GM19467 (cell line): ENCODE results near the gene CD200R1.
"Not testable (repeated sequence)": the region's sequence is repeated elsewhere in the genome, so short reads cannot be mapped to it uniquely, and the experiment has no call there.

Source experiments
- ATAC-seq: cut with Tn5 transposase; IDR thresholded peaks from one replicate; pipeline ENCODE4 v1.9.1; 2021; ENCODE audit warnings: mild to moderate bottlenecking, moderate library complexity; ENCODE audit not compliant: unreplicated experiment

The CD200R1 gene

DNA sequence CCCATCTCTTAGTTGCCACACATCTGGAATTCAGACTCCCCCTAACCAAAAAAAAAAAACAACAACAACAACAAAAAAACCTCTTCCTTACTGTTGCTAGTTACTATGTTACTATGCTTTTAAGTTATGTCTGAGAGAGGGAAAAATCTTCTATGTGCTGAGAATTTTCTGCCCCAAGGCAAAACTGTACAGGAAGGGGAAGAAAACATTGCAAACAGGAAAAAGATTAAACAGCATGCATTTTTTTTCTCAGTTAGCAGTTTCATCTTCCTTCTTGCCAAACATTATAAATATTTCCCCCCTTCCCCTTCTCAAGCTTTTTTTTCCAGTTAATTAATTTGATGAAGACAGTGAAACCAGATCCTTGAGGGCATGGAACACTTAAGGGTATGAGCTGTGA, 1.1 kb upstream of the CD200R1 start:
- no peak for ATAC-seq

DNA sequence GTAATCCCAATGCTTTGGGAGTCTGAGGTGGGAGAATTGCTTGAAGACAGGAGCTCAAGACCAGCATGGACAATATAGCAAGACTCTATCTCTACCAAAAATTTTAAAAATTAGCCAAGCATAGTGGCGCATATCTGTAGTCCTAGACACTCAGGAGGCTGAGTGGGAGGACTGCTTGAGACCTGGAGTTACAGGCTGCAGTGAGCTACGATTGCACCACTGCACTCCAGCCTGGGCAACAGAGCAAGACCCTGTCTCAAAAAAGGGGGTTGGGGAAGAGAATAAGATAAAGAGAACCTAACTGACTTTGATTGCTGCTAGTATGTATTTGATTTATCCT, 755 bp downstream of the CD200R1 start:
- ATAC-seq, result peak; percentile 25

- peak; percentile 87 for ATAC-seq
Measured at GRCh38 chr3:112973325-112974177, 1.4 kb downstream of the CD200R1 start.

DNA sequence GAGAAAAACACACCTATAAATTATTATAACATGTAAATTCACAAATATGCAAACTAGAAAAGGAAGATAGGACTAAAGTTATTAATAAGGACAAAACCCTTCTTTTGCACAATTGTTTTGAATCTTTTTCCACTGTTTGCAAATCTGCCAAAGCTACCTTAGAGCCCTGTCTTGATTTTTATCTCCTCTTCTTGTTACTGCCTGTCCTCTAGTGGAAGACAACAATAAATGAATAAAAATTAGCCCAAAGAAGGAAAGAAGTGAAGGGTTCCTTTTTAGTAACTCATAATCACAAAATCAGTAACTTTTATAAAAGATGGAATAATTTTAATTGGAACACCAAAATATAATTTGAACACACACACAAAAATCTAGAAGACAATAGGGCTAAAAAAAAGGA, 2.7 kb downstream of the CD200R1 start:
- no peak for ATAC-seq

GRCh38 chr3:112967828-112968227, 7.1 kb downstream of the CD200R1 start:
- no peak for ATAC-seq

DNA sequence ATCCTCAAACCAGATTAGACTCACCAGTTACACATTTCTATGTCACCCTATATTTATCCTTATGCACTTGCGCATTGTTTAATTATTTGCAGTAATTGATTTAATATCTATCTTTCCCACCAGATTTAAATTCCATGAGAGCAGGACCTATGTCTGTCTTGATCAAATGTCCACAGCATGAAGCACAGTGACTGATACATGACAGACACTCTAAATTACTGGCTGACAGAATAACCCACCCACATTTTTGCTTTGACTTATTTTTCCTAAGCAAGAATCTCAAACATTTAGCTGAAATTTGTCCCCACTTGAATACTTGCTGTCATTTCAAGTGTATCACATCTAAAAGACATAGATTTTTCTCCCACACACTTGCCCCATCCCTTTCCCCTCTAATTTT, 7.5 kb downstream of the CD200R1 start:
- no peak for ATAC-seq

DNA sequence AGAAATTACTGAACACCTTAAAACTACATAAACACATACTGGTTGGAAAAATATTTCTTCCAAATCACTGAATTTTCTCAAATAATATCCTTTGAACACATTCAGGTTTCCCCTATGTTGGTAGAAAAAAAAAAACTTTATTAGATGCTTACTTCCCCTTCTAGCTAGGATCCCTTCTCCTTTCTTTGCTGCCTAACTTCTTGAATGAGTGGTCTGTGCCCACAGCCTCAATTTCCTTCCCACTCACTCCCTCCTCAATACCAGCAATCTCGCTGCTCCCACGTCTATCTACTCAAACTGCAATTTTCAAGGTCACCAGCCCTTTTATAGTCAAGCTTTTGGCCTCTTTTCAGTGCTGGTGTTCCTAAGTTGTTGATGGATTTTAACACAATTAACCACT, 8.3 kb downstream of the CD200R1 start:
- ATAC-seq, result no peak

- no peak for ATAC-seq
Measured at GRCh38 chr3:112965656-112966055, 9.2 kb downstream of the CD200R1 start.

- no peak for ATAC-seq
Measured at GRCh38 chr3:112963683-112964082, 11.2 kb downstream of the CD200R1 start.

DNA sequence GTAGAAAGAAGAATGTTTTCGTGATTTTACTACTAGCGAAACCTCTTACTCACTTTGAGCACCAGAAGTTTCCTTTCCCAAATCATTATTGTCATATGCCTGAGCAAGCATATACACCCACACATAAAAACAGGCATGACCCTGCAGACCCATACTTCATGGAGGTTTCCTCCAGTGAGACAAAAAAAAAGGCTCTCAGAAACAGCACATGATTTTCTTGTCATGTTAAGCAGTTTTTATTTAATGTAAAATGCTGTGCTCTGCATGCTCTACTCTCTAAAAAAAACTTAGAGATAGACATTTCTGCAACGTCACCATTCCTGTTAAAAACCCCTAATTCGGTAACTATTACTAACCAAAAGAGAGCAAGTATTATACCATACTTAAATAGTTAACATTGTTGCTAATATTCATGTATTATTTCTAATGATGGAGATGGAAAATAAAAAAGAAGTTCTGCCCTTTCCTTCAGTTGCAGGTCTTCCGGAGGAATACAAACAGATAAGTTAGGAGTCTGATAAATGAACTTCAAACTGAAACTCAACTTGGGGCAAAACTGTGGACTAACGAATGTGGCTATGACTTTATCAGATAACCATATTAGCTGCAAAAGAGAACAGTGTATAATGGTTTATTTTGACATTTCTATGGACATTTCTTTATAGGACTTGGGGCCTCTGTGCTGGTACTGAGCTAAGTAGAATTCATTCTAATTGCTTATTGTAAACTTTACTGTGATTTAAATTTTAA, 15.9 kb downstream of the CD200R1 start:
- ATAC-seq, result no peak

DNA sequence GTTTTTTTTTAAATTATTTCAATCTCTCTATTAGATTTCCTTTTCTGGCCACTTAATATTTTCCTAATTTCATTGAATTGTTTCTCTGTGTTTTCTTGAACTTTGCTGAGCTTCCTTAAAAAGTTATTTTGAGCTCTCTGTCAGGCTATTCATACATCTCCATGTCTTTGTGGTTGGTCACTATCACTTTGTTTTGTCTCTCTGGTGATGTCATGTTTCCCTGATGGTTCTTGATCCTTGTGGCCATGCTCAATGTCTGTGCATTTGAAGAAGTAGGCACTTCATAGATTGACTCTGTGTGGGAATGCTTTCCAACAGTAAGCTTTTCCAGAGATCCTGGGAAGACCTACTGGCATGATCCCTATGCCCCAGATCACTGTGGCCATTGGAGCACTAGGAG, 18.6 kb downstream of the CD200R1 start:
- no peak for ATAC-seq

- ATAC-seq, result no peak
Measured at GRCh38 chr3:112948346-112948838, 26.5 kb downstream of the CD200R1 start.

DNA sequence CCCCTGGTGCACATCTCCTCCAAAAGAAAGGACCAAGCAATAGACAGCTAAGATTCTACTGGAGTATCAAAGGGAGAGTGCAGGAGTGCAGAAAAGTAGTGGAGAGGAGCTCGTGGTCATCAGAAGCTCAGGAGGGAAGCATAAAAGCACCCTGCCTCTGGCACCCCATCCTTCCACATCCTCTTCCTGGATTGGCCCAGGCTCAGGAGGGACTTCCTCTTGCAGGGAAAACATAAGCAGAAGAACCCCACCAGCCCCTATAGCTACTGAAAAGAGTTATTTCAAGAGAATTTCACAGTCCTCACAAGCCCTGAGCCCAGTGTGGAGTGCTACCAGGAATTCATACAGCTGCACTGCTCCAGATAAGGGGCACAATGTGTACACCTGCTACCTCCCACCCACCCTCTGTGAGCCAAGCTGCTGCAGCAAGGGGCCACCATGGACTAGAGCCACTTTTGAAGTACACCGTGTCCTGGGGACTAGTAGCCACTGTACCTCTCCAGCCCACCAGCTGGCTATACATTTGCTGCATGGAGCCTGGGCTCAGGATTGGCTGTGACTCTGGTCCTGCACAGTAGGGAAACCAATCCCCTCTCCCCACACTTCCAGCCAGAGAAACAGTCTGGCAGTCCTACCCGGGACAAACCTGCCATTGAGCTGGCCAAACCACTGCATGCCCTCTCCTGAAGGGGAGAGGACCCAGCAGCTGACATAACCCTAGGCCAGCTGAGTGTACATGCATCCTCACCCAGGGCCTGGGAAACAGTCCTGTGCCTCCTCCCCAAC, 43.0 kb downstream of the CD200R1 start:
- no peak for ATAC-seq

DNA sequence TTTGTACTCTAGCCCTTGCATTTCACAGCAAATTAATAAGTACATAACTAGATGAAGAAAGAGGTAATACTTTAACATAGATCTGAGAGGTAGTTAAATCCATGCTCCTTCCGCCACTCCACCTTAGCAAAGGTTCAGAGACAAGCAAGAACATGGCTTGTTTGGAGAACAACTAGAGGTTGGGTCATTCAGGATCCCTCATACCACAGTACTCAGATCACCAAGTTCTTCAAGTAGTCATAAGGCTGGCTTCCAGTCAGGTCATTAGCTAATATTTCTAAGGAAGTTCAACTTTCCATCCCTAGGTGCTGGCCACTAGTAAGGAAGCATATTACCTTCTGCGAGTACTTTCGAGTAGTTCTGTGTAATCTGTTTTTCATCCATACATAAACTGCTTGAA, 44.1 kb downstream of the CD200R1 start:
- no peak for ATAC-seq

GRCh38 chr3:112925969-112926368, 48.9 kb downstream of the CD200R1 start:
- no peak for ATAC-seq

GRCh38 chr3:112925560-112925959, 49.3 kb downstream of the CD200R1 start:
- ATAC-seq, result no peak

DNA sequence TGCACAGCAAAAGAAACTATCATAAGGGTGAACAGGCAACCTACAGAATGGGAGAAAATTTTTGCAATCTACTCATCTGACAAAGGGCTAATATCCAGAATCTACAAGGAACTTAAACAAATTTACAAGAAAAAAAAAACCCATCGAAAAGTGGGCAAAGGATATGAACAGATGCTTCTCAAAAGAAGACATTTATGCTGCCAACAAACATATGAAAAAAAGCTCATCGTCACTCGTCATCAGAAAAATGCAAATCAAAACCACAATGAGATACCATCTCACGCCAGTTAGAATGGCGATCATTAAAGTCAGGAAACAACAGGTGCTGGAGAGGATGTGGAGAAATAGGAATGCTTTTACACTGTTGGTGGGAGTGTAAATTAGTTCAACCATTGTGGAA, 55.4 kb downstream of the CD200R1 start:
- not testable (repeated sequence) for ATAC-seq

- ATAC-seq, result peak; percentile 95
Measured at GRCh38 chr3:112908252-112908651, 66.7 kb downstream of the CD200R1 start.

- ATAC-seq, result no peak
Measured at GRCh38 chr3:112904786-112905185, 70.1 kb downstream of the CD200R1 start.

- no peak for ATAC-seq
Measured at GRCh38 chr3:112900113-112900512, 74.8 kb downstream of the CD200R1 start.

- no peak for ATAC-seq
Measured at GRCh38 chr3:112897791-112898190, 77.1 kb downstream of the CD200R1 start.
